ENCODE data around the gene PDE4D. TPM values are rescaled to one million over a fixed set of nuclear protein-coding genes. Genes with fewer than 3 reads are reported as not detected.

The PDE4D gene
- total and polyA plus RNA-seq, 2 donors (not counting 1 experiment from before 2014, with no cell fraction given): 14.9 to 171 TPM

DNA sequence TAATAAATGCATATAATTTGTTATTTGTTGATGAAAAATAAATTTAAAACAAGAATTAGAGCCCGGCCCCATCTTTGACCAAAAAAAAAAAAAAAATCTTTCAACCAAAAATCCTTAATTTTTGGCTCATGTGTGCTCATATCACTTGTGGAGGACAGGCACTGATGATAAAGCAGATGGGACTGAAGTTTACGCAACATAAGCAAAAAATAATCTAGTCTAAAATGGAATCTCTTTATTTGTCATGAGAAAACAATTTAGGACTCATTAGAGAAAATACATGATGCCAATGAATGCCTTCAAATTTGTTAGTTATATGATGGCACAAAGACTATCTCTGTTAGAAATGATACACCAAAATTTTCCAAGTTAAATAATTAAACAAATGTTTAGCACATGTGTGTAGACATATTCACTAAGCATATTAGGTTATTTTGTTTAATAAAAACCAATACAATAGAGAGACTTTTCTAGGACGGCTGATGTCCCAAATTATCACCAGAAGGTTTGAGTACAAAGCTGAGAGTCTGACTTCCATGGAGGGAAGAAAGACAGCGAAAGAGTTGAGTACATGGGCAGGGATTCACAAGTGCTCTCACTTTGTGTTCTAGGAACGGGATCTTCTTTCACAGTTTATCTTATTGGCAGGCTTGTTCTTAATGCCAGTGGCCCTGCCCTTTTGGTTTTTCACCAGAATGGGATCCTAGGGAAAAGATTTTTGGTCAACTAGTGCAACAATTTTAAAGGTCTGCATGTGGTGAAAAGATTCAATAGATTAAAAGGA lies 689.2 kb downstream of the PDE4D start:
- CTCF ChIA-PET: no interaction called here
- no peaks in the 10 kb centered on the region for H3K4me1 ChIP-seq (ENCODE audit: control insufficient read depth in 2 of 2, insufficient read depth in 2 of 2, low read length in 2 of 2)

DNA sequence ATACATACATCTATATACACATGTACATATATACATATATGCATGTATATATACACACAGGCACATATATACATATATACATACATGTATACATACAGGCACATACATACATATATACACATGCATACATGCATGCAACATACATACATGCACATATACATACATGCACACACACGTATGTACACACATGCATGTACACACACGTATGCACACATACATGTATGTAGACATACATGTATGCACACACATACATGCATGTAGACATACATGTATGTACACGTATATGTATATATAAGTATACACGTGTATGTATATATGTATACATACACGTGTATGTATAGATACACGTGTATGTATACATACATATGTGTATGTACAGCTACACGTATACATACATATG lies 693.7 kb downstream of the PDE4D start:
- Mint-ChIP-seq H3K27ac (no peak overlapping the region), H3K4me3 (no peak overlapping the region), H3K27me3 (no peaks in the 10 kb centered on the region), H3K9me3 (ENCODE audit: insufficient read depth) (no peaks in the 10 kb centered on the region), H3K4me1 (no peaks in the 10 kb centered on the region)
- Histone ChIP-seq H3K4me2 (replicated peaks; ENCODE audit: low read depth, low read length, poor library complexity, severe bottlenecking) (no peak overlapping the region), H2AFZ (ENCODE audit: insufficient read depth, low read depth, low read length, poor library complexity, severe bottlenecking) (no peak overlapping the region), H4K20me1 (ENCODE audit: control insufficient read depth, insufficient read depth, low read length, poor library complexity, severe bottlenecking) (no peaks in the 10 kb centered on the region), H3K9ac (ENCODE audit: low read length) (no peak overlapping the region), H3K9me3 (ENCODE audit: control extremely low read depth in 1 of 3, control insufficient read depth in 2 of 3, insufficient read depth in 1 of 3, low read length in 2 of 3) (no peaks in the 10 kb centered on the region), H3K27ac (ENCODE audit: low read length in 2 of 2) (no peak overlapping the region), H3K4me3 (ENCODE audit: control extremely low read depth in 1 of 5, extremely low read depth in 1 of 5, insufficient read depth in 1 of 5, low read depth in 2 of 5, low read length in 4 of 5) (no peak overlapping the region), H3K27me3 (replicated peaks in 1 of 4; ENCODE audit: control extremely low read depth in 1 of 4, control insufficient read depth in 3 of 4, insufficient read depth in 4 of 4, low read length in 3 of 4) (no peaks in the 10 kb centered on the region), H3K4me1 (ENCODE audit: control insufficient read depth in 2 of 2, insufficient read depth in 2 of 2, low read length in 2 of 2) (no peaks in the 10 kb centered on the region), H3K36me3 (replicated peaks in 1 of 2; ENCODE audit: control extremely low read depth in 1 of 2, control insufficient read depth in 1 of 2, extremely low read depth in 1 of 2, insufficient read depth in 2 of 2, low read length in 1 of 2) (no peaks in the 10 kb centered on the region), H3K79me2 (ENCODE audit: control insufficient read depth, insufficient read depth, low read length) (no peaks in the 10 kb centered on the region)
- TF ChIP-seq, protein P1, sequence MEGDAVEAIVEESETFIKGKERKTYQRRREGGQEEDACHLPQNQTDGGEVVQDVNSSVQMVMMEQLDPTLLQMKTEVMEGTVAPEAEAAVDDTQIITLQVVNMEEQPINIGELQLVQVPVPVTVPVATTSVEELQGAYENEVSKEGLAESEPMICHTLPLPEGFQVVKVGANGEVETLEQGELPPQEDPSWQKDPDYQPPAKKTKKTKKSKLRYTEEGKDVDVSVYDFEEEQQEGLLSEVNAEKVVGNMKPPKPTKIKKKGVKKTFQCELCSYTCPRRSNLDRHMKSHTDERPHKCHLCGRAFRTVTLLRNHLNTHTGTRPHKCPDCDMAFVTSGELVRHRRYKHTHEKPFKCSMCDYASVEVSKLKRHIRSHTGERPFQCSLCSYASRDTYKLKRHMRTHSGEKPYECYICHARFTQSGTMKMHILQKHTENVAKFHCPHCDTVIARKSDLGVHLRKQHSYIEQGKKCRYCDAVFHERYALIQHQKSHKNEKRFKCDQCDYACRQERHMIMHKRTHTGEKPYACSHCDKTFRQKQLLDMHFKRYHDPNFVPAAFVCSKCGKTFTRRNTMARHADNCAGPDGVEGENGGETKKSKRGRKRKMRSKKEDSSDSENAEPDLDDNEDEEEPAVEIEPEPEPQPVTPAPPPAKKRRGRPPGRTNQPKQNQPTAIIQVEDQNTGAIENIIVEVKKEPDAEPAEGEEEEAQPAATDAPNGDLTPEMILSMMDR (IDR thresholded peaks at IDR 0.05): no peak
- TF ChIP-seq EZH2 (IDR thresholded peaks at IDR 0.05; ENCODE audit: borderline replicate concordance, insufficient read depth, low read depth, low read length, poor library complexity, severe bottlenecking): no peak
- ATAC-seq (ENCODE audit: low read depth) (no peak), DNase-seq (peak; percentile 19)
- intact Hi-C loops (cut with micrococcal nuclease): no loop called here
- WGBS (ENCODE audit: insufficient coverage): no CpG with 5 or more reads among the region's 7 CpGs
- POLR2A ChIA-PET: no interaction called here
- CTCF ChIA-PET: interaction anchor here (1.1 kb wide), 1 partner anchor 11 kb away, joined by 3 read pairs; no protein-coding TSS in a partner anchor

More for the DNA sequence above, 689.2 kb downstream of the PDE4D start:
- no peak for DNase-seq
- H2AFZ ChIP-seq (ENCODE audit: insufficient read depth, low read depth, low read length, poor library complexity, severe bottlenecking): no peak overlapping the region
- H3K27ac ChIP-seq (ENCODE audit: low read length in 2 of 2): no peak overlapping the region
- WGBS (ENCODE audit: insufficient coverage): 80% methylated on average over 1 of the region's 5 CpGs
- no peaks in the 10 kb centered on the region for H4K20me1 ChIP-seq (ENCODE audit: control insufficient read depth, insufficient read depth, low read length, poor library complexity, severe bottlenecking)
- no peaks in the 10 kb centered on the region for H3K36me3 ChIP-seq (replicated peaks in 1 of 2; ENCODE audit: control extremely low read depth in 1 of 2, control insufficient read depth in 1 of 2, extremely low read depth in 1 of 2, insufficient read depth in 2 of 2, low read length in 1 of 2)
- no peak overlapping the region for H3K27ac Mint-ChIP-seq
- no peaks in the 10 kb centered on the region for H3K9me3 Mint-ChIP-seq (ENCODE audit: insufficient read depth)
- no peak overlapping the region for H3K4me3 Mint-ChIP-seq
- POLR2A ChIA-PET: no interaction called here
- H3K27me3 Mint-ChIP-seq: no peaks in the 10 kb centered on the region
- ATAC-seq (ENCODE audit: low read depth): no peak
- H3K9me3 ChIP-seq (ENCODE audit: control extremely low read depth in 1 of 3, control insufficient read depth in 2 of 3, insufficient read depth in 1 of 3, low read length in 2 of 3): no peaks in the 10 kb centered on the region
- H3K79me2 ChIP-seq (ENCODE audit: control insufficient read depth, insufficient read depth, low read length): no peaks in the 10 kb centered on the region
- H3K4me3 ChIP-seq (ENCODE audit: control extremely low read depth in 1 of 5, extremely low read depth in 1 of 5, insufficient read depth in 1 of 5, low read depth in 2 of 5, low read length in 4 of 5): no peak overlapping the region
- no peaks in the 10 kb centered on the region for H3K4me1 Mint-ChIP-seq
- no peaks in the 10 kb centered on the region for H3K27me3 ChIP-seq (replicated peaks in 1 of 4; ENCODE audit: control extremely low read depth in 1 of 4, control insufficient read depth in 3 of 4, insufficient read depth in 4 of 4, low read length in 3 of 4)
- TF ChIP-seq EZH2 (IDR thresholded peaks at IDR 0.05; ENCODE audit: borderline replicate concordance, insufficient read depth, low read depth, low read length, poor library complexity, severe bottlenecking): no peak
- TF ChIP-seq, protein P1 (IDR thresholded peaks at IDR 0.05): no peak
- H3K9ac ChIP-seq (ENCODE audit: low read length): no peak overlapping the region
- no peak overlapping the region for H3K4me2 ChIP-seq (replicated peaks; ENCODE audit: low read depth, low read length, poor library complexity, severe bottlenecking)
- intact Hi-C loops (cut with micrococcal nuclease): no loop called here
